SIG-M5 treated with dmso at 0.1 percent for 504 hours (cell line): Measurements from ENCODE around the gene MIS18A.

Experiments
- DNase-seq: peaks from one replicate; lab custom pipeline; 2025; ENCODE audit not compliant: unreplicated experiment; lab: John Stamatoyannopoulos, UW

Gene MIS18A

DNA sequence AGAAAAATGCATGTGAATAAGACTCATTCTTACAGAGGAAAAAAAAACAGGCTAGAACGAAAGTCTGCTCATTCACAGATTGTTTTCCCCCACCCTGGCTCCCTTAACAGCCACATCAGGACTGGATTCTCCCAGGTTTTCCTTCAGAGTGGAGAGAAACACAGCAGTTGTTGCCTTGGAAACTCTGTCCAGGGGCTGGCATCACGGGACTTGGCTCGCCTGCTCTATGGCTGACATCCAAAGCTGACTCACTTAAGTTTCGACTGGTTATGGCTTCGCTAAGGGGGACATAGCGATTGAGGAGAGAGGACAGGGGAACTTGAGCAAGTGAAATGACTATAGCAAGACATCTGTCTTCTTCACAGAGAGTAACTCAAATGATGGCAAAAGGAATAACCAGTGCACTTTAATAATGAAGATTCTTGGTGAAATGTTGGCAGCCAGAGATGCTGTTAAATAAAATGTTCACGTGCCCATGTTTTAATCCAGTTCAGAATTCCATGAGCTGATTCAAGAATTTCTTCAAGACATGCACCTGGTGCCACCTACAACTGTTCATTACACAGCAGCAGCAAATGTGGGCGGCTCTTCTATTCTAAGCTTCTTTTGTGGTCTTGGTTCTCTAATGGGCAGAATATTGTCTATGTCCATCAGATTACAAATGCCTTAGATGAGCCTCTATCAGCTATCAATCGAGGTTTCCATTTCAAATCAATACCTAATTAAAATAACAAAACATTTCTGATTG lies 21.8 kb downstream of the MIS18A start:
- DNase-seq = no peak

DNA sequence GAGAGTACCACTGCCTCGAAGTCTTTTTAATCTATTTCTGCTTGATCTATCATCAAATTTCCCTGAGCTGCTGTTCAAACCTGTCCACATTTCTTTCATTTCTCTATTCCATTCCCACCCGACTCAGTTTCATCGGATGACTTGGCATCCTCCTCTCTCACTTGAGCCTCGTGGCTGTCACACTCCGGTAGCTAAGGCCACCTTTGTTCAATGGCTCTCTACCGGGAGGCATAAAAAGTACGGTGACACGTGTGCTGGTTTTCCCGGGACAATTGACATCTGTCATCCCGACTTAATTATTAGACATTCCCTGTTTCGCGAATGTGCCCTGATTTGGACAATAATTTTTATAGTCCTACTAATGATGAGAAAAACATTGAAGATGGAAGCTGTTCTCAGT lies 22.6 kb downstream of the MIS18A start:
- no peak for DNase-seq

DNA sequence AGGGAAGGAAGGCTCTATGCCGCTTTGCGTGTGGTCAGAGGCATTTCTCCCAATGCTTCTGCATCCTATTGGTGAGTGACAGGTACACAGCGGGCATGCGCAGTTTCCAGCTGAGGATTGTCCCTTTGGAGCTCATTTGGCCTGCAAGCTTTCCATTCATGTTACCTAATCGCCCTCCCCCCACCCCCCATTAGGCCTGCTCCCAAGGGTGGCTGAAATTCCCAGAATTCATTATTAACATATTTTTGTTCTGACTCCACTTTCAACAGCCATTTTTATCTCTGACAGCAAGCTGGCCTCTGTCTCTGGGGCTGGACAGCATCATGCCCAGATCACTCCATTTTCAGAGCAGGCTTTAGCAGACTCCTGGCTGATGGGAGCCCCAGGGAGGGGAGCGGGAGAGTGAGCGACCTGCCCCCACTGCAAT lies 25.6 kb downstream of the MIS18A start:
- DNase-seq = no peak

DNA sequence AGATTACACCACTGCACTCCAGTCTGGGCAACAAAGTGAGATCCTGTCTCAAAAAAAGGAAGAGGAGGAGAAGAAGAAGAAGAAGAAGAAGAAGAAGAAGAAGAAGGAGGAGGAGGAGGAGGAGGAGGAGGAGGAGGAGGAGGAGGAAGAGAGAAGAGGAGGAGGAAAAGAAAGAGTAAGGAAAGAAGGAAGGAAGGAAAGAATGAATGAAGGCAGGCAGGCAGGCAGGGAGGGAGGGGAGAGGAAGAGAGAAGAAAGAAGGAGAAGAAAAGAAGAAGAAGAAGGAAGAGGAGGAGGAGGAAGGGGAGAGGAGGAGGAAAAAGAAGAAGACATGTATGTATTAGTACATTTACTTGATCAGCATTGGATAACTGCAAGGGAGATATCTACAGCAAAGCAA lies 26.7 kb downstream of the MIS18A start:
- no peak for DNase-seq

DNA sequence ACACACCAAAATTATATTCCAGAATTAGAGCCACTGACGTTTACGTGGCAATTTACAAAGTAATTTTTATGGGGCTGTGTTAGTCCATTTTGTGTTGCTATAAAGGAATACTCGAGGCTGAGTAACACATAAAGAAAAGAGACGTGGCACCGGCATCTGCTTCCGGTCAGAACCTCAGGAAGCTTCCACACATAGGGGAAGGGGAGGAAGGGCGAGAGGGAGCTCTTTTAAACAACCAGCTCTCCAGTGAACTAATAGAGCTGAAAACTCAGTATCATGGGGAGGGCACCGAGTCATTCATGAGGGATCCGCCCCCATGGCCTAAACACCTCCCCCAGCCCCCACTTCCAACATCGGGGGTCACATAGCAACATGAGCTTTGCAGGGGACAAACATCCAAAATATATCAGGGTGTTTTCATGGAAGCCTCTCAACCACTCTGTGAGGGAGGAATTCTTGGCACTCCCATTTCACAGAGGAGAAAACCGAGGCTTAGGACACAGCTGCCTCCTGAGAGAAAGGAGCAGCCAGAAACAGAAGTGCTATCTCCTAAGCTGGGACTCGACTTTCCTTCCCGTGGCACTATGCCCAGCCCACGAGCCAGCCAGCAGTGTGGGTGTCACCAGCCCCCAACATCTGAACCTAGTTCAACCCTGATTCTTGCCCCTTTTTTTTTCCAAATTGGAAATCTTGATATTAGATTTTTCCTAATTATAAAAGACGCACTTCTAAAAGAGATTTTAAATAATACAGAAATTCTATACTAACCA lies 29.2 kb downstream of the MIS18A start:
- no peak for DNase-seq

DNA sequence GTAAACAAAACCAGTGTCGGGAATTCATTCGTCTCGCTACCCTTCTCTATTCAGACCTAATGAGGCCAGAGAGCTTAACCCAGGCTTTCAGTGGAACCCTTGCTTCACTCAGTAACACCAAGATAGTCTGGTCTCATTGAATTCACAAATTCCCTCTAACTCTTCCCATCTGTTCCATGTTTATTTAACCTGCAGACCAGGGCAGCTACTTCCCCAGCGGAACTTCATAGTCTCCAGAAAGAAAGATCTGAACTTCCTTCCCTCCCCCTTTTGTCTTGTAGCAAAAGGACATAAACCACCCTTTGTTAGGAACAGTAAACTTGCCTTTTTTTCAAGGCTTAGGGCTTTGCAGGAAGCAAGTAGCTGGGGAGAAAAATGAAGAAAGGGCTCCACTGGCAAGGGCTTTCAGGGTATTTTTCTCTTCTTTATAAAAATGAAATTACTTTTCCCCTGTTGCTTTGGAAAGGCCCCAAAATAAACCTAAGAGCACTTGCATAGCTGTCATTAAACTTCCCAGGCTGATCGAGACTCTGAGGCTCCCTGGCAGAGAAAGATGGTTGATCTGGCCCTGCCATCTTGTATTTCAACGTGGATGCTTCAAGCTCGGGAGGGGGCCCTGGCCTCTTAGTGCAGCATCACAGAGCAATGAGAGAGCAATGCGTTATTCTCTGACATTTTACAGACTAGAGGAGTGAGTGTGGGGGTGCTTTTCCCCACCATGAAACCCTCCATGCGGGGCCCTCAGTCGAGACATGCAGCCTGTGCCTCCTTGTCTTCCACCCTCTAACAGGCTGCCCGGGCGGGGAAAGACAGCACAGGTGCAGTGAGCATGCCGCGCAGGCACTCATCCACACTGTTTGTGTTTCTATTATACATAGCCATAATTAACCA lies 30.0 kb downstream of the MIS18A start:
- DNase-seq = no peak

DNA sequence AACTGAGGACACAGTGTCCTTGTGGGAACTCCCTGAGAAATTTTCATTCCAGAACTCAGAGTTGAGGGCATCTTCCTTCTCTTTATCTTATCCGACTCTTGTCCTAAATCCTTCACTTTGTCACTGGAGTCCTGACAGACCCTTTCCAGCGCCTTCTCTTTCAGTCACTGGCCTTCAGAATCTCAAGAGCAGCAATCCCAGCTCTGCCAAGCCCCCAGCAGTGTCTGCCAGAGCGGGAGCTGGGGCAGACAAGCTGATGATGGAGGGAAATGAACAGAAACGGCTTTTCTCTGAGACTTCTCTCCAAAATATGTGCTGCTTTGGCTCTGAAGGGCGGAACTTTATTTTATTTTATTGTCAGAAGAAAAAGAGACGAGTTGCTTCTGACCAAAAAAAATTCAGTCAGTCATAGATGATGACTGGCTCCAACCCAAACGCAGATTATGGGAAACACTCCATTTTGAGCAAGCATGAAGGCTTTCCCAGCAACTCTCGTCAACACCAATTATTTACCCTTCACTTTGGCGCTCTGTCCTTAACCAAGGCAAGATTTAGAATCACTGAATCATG lies 32.2 kb downstream of the MIS18A start:
- DNase-seq = no peak

DNA sequence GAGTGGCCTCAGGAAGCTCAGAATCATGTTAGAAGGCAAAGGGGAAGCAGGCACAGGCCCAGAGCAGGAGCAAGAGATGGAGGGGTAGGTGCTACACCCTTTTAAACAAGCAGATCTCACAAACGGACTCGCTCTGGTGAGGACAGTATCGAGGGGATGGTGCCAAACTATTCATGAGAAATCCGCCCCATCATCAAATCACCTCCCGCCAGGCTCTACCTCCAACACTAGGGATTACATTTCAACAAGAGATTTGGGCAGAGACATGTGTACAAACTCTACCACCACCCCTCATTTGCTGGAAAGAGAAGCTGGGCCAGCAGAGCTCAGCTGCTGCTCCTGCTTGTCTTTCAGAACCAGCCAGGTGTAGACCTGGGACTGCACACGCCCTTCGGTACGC lies 32.9 kb downstream of the MIS18A start:
- DNase-seq = no peak

DNA sequence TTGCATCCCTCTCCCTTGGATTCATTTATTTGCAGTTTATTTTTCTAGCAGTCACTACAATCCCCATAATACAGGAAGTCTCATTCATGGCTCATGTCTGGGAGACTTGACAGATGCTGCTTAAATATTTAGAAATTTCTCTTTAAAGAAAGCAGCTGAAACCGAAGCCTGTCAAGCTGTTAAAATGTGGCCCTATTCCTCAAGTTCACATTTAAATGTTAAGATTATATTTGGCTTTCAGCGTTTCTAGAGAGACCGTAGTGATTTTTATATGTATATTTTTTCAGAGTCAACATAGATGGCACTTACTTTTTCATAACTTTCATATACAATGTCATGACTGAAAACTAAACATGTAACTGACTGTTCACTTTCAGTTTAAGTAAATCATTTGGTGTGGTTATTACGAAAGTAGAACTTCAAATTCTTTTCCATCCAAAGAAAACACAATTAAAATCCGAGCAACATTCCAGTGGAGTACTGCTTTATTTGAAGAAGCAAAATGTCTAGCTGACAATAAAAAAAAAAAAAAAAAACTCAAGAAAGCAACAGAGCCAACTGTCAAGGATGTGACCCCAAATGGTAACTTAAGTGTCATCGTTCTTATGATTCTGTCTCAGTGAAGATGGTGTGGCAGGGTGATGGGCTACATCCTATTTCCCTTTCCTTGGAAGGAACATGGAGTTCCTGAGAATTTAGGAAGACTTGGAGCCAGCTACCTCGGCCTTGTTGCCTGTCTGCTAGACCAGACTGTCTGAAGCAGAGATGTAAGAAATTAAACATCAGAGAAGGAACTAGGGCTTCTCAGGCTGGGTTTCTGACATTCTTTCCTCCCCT lies 37.8 kb downstream of the MIS18A start:
- no peak for DNase-seq

DNA sequence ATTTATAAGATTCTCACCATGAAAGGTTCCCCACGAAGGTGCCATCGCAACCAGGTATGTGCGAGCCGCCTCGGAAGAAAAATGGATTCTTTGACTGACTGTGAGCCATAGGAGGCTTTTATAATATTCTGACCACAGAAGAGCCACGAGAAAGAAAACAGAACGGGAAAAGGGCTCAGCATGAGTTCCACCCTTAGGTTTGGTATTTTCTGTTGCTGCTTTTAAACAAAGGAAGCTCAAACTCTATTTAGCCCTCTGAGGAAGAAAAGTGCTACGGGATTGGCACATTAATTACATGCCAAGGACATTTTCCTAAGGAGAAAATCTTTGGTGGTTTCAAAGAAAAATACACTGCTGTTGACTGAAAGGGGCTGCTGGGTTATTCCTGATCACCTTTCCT lies 39.3 kb downstream of the MIS18A start:
- DNase-seq = no peak

DNA sequence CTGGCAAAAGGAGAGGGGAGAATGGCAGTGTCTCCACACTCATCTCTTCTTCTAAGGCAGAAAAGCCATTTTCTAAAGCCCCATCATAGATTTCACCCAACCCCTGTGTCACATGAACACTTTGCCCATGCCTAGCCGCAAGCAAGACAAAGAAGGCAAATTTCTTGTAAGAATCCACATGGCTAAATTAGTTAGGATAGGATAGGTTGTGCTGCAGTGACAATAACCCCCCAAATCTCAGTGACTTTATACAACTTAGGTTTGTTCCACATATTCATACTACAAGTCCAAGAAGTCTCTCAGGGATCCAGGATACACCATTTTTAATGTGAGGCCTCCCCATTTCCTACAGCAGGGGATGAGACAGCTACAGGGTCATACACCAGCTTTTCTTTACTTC lies 40.8 kb downstream of the MIS18A start:
- no peak for DNase-seq

DNA sequence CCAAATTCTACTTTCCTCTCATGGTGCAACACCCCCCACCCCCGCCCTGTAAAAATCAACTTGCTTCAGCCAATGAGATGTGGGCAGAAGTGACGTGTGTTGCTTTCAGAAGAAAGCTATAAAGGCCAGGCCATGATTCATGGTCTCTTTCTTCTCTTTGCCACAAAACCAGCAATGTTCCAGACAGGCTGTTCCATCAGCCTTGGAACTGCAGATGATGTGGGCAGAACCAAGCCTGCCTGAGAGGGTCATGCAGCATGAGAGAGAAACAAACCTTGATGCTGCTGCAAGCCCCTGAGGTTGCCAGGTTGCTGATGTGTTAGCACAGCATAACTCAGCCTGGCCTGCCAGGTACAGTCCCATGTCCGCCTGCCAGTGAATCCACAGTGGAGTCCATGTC lies 41.8 kb downstream of the MIS18A start:
- no peak for DNase-seq

DNA sequence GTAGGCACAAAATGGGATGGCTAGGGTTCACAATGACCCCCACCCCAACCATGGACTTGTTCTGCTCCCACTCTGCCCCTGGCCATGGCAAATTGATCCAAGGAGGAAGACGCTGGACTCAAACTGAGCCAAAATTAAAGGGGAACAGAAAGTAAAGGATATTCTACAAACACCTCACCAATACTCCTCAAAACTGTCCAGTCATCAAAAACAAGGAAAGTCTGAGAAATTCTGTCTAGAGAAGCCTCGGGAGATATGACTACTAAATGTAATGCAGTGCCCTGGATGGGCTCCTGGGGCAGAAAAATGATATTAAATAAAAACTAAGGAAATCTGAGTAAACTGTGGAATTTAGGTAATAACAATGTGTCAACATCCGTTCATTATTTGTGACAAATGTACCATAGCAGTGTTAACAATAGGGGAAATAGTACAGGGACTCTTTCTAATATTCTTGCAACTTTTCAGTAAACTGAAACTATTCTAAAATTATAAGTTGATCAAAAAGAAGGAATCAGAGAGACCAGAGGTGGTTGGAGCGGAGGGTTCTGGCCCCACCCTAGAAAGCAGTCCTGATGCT lies 45.0 kb downstream of the MIS18A start:
- DNase-seq = no peak

DNA sequence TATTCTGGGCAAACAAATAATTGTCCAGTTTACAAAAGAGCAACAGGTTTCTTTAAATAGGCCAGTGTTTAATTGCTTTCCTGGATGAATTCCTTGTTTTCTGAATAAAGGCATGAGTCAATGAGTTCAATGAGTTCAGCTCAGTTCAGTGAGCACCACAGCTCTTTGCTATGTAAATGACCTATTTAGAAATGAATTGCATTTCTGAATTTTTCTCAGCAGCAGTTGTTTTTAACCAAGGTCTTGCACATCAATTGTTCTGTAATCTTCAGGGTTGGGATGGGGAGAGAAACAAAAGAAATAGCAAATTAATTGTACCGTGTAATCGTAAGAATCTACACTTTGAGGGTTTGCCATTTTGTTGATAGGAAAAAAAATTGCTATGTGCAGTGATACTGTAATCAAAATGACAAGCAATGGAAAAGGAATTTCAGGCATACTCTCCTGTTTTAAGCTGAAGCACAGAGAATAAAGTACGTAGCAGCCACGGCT lies 45.7 kb downstream of the MIS18A start:
- DNase-seq = no peak

DNA sequence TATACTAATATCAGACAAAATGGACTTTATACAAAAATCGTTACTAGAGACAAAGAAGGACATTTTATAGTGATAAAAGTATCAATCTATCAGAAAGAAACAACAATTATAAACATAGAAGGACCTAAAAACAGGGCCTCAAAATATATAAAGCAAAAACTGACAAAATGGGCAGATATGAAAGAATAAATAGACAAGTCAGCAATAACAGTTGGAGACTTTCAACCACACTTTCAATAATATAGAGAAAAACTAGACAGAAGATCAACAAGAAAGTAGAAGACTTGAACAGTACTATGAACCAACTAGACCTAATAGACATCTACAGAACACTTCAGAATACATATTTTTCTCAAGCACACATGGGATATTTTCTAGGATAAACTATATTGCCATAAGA lies 52.4 kb downstream of the MIS18A start:
- DNase-seq = no peak
